Heart left ventricle (tissue), 13 donors: Measurements from ENCODE around the gene ZCCHC9.

Experiments
- CTCF ChIP-seq, 12 donors: fragments of 200-600 bp; sonication (generic) in 4 of 12; IDR thresholded peaks; one replicate each; pipeline versions ENCODE4 v1.5.0 to v1.8.0; 2018 to 2022; ENCODE audit warnings: antibody characterized with exemption in 12 of 12, mild to moderate bottlenecking in 5 of 12
- POLR2A ChIP-seq, 2 donors: fragments of 450-650 bp; IDR thresholded peaks; one replicate each; pipeline ENCODE4 v1.6.1; 2017; ENCODE audit warnings: antibody characterized with exemption in 2 of 2, mild to moderate bottlenecking in 2 of 2, moderate library complexity in 2 of 2
- donor health status: ischemic (EF 13 %, LVEDD 7.1; RV severe dilation, severe dysfunction).
- donor health status: DM: no; HTN: yes; CAD: no.
- donor health status: DM: no; HTN: no; CAD: no.
- donor health status: ischemic (EF 25% LVEDD 6.9; RV normal size, moderate dysfunction).
- donor health status: ischemic (EF 25% LVEDD 5.7; RV mildly dilated, moderate dysfunction).
- donor health status: ischemic (EF 35%, LVEDD 5.7; RV mildly dilated, moderate dysfunction).
- donor health status: nonischemic (EF 11% LVEDD 7.7; RV severe dilation, severe dysfunction).
- donor health status: DM: yes; HTN: yes; CAD: no.
- donor health status: PGD.
- donor health status: ischemic (EF 29% LVEDD 5.4; RV normal size, mild dysfunction).
- donor health status: nonischemic (EF 23%, LVEDD 6.1; RV moderate dilation, normal function).

- TF ChIP-seq CTCF (IDR thresholded peaks at IDR 0.05) (no peak), POLR2A (IDR thresholded peaks at IDR 0.05) (no peak)
Measured at GRCh38 chr5:81353189-81353588, 51.8 kb downstream of the ZCCHC9 start.
